ENCODE measurements around the gene COQ3.

Gene COQ3

GRCh38 chr6:99330159-99330558 is 63.8 kb downstream of the COQ3 start:
- DNase-seq, result peak; percentile 93

- DNase-seq, result no peak
Measured at GRCh38 chr6:99324996-99325395, 69.0 kb downstream of the COQ3 start.
